GM19372 (cell line): ENCODE results near the gene PRKN.

Source experiments
- ATAC-seq: cut with Tn5 transposase; IDR thresholded peaks from one replicate; pipeline ENCODE4 v1.9.1; 2021; ENCODE audit warnings: mild to moderate bottlenecking, low read depth, moderate library complexity; ENCODE audit not compliant: unreplicated experiment

PRKN gene

DNA sequence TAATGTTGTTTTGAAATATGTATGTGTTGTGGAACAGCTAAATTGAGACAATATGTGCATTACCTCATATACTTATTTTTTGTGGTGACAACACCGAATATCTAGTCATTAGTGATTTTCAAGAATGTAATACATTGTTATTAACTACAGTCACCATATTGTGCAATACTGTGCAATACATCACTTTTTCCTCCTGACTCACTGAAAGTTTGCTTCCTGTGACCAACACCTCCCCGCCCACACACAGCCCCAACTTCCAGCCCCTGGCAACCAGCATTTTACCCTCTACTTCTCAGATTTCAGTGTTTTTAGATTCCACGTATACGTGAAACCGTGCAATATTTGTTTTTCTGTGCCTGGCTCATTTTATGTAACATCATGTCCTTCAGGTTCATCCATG, 627.9 kb downstream of the PRKN start:
- ATAC-seq, result no peak

DNA sequence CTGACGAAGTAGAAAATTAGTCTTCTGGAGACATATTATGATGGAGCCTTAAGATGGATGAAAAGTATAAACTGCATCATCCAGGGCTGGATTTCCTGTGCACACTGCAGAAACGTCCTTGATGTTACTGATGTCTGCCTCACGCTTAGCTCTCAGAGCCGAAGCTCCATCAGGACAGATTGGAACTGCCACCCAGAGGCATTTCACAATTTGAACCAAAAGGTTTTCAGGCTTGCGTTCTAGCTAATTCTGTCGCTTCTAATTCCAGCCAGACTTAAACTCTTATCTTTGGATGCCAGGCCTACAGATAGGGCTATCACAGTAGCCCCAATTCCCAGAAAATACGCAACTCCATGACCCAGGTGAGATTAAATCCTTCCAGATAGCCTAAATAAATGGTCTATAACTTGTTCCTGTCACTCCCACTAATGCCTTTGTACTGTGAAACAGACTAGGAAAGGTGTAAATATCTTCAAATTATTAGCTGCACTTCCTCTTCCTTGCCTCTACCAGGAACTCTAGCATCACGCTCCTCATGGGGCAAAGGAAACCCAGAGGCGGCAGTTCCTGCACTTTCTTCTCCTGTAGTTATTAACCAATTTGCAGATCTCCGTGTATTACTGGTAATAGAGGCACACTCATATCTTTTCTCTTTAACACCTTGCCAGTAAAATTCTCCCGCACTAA, 634.6 kb downstream of the PRKN start:
- no peak for ATAC-seq

DNA sequence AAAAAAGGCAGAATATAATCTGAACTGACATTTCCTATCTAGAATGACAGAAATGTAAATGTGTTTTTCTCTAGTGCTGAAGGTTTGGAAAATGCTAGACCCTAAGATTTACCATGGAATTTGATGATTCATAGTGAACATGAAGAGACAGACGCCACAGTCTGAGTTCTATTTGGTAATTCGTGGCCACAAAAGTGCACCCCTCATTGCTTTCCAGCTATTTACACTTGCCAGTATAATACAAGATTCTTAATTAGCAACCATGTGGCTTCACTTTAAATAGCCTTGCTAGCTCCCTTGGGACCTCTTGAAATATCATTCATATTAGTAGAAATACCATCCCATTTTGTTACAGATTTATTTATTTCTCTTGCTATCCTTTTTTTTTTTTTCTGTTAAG, 636.8 kb downstream of the PRKN start:
- no peak for ATAC-seq

DNA sequence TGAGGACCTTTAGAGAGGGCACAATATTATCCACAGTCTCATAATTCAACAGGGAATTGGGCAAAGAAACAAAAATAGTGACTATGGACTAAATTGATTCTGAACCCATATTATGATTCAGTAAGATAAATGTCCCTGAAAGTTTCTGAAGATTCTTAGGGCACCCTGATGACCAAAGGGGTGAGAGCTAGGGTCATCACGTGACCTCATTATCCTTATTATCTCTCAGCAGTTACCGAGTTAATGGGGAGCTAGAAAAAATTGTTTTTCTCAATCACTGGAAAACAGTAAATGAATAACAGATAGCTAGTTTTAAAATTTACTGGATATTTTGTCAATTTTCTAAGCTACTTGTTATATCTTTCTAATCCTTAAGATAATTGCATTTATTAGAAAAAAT, 639.5 kb downstream of the PRKN start:
- no peak for ATAC-seq

DNA sequence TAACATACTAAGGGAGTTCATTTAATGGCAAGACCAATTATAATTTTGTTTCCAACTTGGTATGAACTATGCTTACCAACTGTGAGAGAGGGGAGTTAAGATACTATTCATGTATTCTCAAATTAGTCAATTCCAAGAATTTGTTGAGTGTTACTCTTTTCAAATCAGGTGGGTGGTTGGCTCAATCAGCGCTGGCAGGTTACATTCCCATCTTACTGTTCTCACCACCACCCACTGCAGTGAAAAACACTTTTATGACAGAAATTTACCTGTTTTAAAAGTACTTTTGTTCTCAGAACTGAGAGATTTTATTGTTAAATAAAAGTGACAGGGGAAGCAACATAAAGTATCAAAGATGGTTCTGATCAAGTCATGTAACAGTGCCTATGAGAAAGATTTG, 642.0 kb downstream of the PRKN start:
- no peak for ATAC-seq

DNA sequence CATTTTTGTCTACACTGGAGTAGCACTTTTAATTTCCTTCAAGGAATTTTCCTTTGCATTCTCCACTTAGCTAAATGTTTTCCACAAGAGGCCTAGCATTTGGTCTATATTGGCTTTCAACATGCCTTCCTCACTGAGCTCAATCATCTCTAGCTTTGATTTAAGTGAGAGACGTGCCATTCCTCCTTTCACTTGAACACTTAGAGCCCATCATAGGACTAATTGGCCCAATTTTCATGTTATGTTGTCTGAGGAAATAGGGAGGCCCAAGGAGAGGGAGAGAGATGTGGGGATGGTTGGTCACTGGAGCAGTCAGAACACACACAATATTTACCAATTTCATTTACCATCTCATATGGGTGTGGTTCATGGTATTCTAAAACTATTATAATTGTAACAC, 645.0 kb downstream of the PRKN start:
- ATAC-seq, result no peak

DNA sequence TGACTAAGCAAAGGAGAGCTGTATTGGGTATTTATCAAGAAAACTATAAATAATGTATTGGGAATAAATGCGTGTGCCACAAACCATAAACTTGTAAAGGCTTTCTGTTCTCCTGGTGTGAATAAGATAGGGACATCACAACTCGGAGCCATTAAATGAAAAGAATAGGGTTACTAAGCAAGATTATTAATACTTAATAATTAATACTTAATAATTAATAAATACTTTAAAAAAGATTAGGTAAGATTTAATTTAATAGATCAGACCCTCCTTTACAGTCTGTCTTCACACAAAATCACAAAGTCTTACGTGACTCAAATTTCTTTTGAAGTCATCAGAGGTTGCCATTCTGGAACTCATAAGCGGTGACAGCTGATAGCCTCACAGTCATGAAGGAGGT, 648.9 kb downstream of the PRKN start:
- ATAC-seq, result no peak

DNA sequence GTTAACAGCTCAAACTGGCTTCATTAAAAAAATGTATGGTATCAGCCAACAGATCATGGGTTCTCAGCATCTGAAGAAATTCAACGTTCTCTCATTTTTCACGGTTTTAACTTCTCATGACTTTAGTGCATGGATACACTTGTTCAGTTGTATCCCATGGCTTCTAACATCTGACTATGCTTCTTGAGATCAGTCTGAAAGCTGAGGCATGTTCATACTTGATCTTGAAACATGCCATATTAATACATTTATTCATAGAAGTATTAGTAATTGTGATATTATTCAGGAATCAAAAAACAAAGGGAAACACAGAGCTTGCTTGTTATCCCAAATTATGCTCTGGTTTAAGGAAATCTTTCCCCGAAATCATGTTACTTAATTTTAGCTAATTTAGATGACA, 649.4 kb downstream of the PRKN start:
- ATAC-seq, result no peak

DNA sequence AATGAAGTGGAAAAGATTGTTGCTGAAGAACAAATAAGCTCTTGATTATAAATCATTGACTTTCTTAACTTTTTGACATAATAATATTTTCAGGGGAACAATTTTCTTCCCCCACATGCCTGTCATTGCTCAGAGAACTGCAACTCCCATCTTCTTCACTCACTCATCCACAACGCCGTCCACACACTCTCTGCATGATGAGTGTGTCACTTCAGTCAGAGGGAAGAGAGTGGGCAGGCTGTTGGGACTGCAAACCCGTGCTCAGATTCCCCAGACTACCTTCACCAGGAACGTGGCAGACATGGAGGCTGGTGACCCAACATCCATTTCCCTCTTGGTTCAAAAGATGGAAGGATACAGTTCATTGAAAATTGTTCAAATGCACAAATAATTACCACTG, 650.8 kb downstream of the PRKN start:
- ATAC-seq, result no peak

DNA sequence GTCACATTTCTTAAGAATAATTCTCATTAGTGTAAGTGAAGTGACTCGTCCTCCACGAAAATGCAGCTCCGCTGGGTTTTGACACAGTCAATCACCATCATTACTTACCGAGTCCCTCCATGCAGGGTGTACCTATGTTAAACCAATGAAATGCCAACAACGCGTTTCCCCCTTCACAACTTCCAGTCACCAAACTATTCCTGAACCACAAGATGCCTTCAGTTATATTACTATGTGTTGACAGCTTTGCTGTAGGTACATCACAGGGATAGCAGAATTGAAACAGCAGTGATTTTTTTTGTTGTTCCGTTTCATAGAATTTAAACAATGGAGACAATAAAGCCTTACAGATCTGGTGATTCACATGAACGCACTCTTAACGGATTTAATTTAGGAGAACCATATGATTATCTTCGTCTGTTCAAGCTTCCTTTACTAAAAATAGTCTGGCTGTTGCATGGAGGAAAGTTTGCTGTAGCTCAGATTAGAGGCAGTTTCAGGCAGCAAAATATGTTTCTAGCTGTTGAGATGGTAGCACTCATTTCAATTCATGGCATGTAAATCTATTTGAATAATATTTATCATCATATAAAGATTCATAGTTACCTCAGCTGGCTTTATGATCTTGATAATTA, 652.8 kb downstream of the PRKN start:
- ATAC-seq, result no peak

DNA sequence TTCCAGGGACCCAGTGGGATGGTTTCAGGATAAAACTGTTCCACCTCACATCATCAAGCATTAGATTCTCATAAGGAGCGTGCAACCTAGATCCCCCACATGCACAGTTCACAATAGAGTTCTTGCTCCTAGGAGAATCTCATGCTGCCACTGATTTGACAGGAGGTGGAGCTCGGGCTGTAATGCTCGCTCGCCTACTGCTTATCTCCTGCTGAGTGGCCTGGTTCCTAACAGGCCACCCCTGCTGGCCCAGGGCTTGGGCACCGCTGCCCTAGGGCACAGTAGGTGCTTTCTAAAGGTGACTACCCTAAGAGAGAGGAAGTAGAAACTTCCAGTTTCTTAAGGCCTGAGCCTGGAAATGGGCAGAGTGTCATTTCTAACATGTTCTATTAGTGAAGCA, 656.9 kb downstream of the PRKN start:
- no peak for ATAC-seq

DNA sequence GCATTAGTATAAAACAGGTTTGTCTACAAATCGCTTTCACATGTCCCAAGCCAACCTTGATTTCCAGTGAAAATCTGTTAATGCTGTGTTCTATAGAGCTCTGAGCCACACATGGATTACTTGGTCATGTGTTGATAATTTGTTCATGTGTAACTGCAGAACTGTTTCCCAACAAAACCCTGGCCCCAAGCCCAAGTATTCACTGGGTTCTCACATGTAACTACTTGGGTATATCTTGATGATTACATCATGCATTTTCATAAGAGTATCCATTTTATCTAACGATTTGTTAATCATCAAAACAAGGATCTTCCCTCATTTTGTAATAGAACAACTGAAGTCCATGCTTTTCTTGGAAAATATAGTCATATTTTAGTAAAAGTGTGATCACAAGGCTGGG, 657.6 kb downstream of the PRKN start:
- no peak for ATAC-seq

DNA sequence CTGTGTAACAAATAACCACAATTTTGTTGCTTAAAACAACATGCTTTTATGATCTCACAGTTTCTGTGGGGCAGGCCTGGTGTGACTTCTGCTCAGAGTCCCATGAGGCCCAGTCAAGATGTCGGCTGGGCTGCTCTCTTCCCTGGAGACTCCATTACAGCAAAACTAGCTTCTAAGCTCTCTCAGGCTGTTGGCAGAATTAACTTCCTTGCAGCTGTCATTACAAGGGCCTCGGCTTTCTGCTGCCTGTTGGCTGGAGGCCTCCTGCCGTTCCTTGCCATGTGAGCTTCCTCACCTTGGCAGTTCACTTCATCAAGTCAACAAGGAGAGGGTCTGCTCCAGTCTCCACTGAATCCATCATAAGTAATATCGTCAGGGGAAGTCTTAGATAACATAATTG, 659.2 kb downstream of the PRKN start:
- no peak for ATAC-seq

DNA sequence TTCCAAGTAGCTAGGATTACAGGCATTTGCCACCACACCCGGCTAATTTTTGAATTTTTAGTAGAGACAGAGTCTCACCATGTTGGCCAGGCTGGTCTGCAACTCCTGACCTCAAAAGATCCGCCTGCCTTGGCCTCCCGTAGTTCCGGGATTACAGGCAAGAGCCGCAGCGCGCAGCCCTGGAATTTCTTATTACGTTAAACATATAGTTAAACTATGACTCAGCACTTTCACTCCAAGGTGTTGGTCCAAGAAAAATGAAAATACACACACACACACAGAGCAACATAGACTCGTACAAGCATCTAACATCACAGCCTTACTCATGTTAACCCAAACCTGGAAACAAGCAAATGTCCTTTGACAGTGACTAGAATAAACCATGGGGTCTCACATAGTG, 663.9 kb downstream of the PRKN start:
- ATAC-seq, result no peak

DNA sequence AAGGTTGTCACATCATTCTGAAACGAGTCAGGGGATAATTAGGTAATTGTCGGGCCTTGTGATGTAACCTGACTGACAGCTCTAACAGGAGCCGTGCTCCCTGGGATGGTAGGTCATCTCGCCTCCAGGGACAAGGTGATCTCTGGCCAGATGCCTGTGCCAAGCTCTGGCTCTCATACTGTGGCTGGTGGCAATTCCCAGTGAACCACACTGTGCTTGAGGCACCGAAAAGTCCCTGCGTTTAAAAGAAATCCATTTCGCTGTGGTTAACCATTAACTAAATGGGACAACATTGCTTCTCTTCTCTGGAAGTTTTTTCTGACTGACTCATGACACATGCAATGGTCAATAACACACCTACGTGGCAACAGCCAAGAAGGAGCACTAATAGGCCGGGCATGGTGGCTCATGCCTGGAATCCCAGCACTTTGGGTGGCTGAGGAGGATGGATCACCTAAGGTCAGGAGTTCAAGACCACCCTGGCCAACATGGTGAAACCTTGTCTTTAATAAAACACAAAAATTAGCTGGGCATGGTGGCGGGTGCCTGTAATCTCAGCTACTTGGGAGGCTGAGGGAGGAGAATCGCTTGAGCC, 669.2 kb downstream of the PRKN start:
- no peak for ATAC-seq

DNA sequence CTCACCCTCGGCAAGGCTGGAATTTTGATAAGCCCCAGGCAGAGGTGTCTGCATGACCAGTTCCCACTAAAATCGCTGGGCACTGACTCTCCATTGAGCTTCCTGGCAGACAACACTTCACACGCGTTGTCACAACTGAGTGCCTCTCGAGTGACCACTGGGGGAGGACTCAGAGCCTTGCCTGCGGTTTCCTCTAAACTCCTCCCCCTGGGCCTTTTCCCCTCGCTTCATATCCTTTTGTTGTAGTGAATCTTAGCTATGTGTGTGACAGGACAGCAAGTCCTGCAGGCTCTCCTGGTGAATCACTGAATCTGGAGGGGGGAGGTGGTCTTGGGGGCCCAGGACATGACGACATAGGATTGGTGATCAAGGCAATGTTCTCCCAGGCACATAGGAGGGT, 670.8 kb downstream of the PRKN start:
- ATAC-seq, result no peak

DNA sequence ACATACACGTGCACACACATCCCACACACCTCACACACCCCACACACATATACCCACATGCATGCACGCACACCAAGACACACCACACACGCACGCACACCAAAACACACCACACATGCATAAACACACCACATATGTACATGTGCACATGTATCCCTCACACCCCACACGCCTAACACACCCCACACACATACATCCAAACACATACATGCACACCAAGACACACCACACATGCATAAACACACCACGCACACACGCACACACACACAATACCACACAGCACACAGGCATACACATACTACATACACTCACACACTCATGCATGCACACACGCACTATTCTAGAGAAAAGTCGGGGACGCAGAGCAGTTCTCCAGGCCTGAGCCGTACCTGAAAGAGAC, 671.5 kb downstream of the PRKN start:
- ATAC-seq, result no peak

DNA sequence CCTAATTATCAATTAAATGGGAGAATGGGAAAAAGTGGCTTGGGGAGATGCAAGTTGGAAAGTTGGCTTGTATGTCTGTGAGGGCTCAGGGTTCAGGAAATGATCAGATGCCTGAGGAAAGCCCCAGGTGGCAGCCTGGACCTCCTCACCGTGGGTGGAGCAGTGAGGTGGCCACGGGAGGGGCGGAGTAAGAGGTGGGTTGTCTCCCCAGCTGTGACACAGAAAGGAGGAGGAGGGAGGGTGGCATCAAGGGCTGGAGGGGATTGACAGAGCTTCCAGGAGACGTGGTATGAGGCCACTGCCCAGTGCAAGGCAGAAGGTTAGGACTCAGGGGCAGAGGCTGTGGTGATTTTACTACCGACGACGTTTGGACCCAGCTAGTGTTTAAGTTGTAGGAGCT, 672.2 kb downstream of the PRKN start:
- ATAC-seq, result no peak

DNA sequence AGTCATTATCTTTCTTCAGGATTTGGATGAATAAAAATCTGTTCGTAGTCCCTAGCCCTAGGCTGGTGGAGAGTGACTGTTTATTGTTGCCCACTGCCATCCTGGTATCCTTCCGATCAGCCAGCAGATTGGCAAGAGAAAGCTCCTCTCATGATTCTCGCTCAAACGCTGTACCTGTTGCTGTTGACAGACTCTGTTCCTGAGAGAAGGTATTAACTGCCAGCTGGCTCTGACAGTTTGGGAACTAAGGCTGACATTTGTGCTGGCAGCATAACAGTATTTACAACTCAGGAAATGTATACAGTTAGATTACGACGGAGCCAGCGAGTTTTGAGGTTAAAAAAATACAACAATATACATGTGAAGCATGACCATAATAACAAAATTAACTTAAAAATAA, 674.5 kb downstream of the PRKN start:
- no peak for ATAC-seq

DNA sequence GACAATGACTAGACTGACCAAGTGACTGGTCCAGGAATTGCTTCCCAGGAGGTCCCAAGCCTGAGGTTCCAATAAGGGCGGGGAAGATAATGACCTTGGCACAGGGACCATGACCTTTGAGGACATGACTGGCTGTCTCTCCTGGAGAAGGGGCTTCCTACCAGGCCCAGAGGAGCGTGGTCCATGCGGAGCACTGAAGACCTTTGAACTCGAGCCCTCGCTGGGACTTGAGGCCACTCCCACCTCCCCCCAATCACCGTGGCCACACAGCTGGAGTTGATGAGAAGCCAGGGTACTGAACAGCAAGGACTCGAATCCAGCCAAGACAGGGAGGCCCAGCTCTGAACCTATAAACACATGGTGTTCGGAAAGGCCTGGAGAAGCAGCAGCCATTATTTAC, 677.0 kb downstream of the PRKN start:
- no peak for ATAC-seq

DNA sequence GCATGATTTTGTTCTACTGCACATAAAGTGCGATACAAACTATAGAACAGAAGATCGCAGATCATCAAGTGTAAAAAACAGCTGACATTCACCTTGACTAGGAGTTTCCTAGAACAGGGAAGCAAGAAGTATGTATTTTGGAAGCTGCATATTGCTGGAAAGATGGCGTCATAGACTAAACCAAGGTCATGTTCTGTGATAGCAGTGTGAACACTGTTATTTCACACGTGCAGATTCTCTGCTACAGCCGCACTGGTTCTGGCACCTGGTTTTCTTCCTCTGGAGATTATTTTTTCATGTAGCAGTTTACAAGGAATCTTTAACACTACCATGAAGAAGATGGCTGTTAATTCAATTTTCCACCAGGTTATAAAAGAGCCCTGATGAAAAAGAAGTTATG, 681.2 kb downstream of the PRKN start:
- no peak for ATAC-seq

DNA sequence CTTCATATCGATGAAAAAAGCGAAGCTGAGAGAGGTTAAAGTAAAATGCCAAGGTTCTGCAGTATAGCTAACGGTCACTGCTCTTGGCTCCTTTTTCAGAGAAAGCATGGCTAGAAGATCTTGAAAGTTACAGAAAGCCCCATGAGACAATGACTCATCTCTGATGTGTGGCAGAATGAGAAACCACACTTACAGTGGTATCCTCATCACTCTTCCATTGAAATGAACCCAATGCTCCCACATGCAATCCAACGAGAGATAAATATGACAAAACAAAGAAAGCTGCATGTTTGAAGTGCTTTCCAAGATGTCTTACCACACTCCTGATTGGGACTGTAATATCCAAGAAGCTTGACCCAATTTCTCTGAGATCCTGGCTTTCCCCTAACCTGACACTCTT, 694.9 kb downstream of the PRKN start:
- ATAC-seq, result no peak
